Measurements from ENCODE around the gene PDZD11.

PDZD11 gene

DNA sequence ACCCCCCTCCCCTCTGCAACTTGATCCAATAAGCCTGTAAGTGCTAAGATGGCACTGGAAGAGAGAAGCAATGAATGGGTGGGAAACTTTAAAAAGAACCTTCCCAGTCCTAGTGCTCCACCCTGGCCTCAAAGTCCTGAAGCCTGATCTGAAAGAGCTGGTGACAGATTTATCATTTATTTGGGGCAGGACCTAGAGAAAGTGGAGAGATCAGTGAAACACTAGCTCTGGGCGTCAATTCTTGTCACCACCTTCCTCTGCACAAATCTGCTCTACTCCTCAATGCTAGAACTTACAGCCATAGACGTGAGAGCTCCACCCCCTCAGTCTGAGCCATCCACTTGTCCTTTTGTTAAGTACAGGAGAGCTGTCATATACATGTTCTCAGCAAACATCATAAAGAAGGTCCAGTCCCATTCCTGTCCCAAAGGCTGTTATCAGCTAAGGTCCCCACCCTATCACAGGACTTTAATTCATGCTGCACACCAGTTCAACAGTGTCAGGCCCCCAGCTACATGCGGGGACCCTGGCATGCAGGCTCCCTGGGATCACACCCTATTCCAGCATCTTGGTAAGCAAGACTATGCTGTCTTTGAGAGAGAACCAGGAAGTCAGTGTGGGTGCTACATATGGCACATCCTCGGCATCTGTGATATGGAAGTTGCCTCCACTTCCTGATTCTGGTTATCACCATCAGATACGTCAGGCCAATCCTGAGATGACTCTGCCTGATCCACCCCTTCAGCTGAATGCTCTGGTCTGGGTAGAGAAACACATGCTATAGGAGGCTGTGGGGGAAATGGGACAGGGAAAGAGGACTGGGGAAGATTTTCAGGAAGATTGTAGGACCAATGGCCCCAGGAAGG lies 32.1 kb downstream of the PDZD11 start:
- no peak for DNase-seq (ENCODE audit: extremely low spot score)
- ChIA-PET CTCF (no interaction called here), POLR2A (no interaction called here)
- no peak for TF ChIP-seq FOXA1 (IDR thresholded peaks at IDR 0.05)
- TF ChIP-seq ARNT (IDR thresholded peaks at IDR 0.05), result no peak
- no peak for TF ChIP-seq FOXM1 (IDR thresholded peaks at IDR 0.05; ENCODE audit: borderline replicate concordance)
- TF ChIP-seq BHLHE40 (IDR thresholded peaks at IDR 0.05; ENCODE audit: borderline replicate concordance), result no peak
- no peak for TF ChIP-seq CTBP1 (IDR thresholded peaks at IDR 0.05; ENCODE audit: borderline replicate concordance)
- TF ChIP-seq SUZ12 (IDR thresholded peaks at IDR 0.05), result no peak
- no peak for TF ChIP-seq LEF1 (IDR thresholded peaks at IDR 0.05; ENCODE audit: borderline replicate concordance)
- no peak for TF ChIP-seq NFRKB (IDR thresholded peaks at IDR 0.05)
- TF ChIP-seq TARDBP (IDR thresholded peaks at IDR 0.05), result no peak

DNA sequence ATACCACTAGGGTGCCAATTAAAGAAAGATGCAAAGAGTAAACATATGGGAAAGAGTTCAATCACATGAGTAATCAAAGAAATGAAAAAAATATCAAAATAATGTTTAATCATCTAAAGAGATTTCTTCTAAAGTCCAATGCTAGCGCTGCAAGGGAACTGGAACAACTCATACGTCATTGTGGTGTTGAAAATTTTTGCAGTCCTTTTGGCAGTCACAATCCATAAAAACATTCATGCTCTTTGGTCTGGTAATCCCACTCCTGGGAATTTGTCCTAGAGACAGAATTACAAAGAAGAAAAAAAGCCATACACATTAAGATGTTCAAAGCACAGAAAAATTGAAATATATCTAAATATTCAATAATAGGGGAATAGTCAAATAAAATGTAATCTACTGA lies 34.3 kb downstream of the PDZD11 start:
- DNase-seq (ENCODE audit: extremely low spot score), result no peak
- TF ChIP-seq ARNT (IDR thresholded peaks at IDR 0.05), result no peak
- TF ChIP-seq SP1 (IDR thresholded peaks at IDR 0.05), result no peak
- no peak for TF ChIP-seq L3MBTL2 (conservative IDR thresholded peaks at IDR 0.05)
- TF ChIP-seq, protein P1, sequence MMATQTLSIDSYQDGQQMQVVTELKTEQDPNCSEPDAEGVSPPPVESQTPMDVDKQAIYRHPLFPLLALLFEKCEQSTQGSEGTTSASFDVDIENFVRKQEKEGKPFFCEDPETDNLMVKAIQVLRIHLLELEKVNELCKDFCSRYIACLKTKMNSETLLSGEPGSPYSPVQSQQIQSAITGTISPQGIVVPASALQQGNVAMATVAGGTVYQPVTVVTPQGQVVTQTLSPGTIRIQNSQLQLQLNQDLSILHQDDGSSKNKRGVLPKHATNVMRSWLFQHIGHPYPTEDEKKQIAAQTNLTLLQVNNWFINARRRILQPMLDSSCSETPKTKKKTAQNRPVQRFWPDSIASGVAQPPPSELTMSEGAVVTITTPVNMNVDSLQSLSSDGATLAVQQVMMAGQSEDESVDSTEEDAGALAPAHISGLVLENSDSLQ (IDR thresholded peaks at IDR 0.05), result no peak
- no peak for TF ChIP-seq HDGF (IDR thresholded peaks at IDR 0.05; ENCODE audit: borderline replicate concordance)
- TF ChIP-seq ZNF384 (IDR thresholded peaks at IDR 0.05), result no peak
- no peak for TF ChIP-seq TARDBP (IDR thresholded peaks at IDR 0.05)
- no peak for TF ChIP-seq NFRKB (IDR thresholded peaks at IDR 0.05)
- no peak for TF ChIP-seq BHLHE40 (IDR thresholded peaks at IDR 0.05; ENCODE audit: borderline replicate concordance)
- TF ChIP-seq LEF1 (IDR thresholded peaks at IDR 0.05; ENCODE audit: borderline replicate concordance), result no peak
- TF ChIP-seq FOXM1 (IDR thresholded peaks at IDR 0.05; ENCODE audit: borderline replicate concordance), result no peak
- no peak for TF ChIP-seq FOXA1 (IDR thresholded peaks at IDR 0.05)
- no peak for TF ChIP-seq ELF4 (IDR thresholded peaks at IDR 0.05)
- TF ChIP-seq SUZ12 (IDR thresholded peaks at IDR 0.05), result no peak
- TF ChIP-seq FOXK2 (IDR thresholded peaks at IDR 0.05), result no peak
- no peak for TF ChIP-seq CTBP1 (IDR thresholded peaks at IDR 0.05; ENCODE audit: borderline replicate concordance)
- ChIA-PET CTCF (no interaction called here), POLR2A (no interaction called here)

DNA sequence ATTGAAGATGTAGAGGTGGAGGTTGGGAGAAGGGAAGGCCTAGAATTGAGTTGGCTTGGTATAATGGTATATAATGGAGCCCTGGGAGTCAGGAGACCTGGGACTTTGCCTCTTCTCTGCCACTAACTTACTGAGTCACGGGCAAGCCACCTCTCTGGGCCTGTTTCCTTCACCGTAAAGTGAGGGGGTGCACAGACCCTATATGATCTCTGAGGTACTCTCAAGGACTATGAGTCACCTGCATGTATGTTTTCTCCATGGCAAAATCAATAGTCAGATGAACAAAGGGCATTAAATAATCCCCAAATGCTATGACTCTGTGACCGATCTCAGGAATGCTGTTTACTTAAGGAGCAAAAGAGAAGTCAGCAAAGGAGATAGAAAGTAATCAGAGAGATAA lies 34.8 kb downstream of the PDZD11 start:
- ChIA-PET POLR2A (no interaction called here), CTCF (no interaction called here)
- TF ChIP-seq HDGF (IDR thresholded peaks at IDR 0.05; ENCODE audit: borderline replicate concordance) (no peak), L3MBTL2 (conservative IDR thresholded peaks at IDR 0.05) (no peak), ELF4 (IDR thresholded peaks at IDR 0.05) (no peak)

DNA sequence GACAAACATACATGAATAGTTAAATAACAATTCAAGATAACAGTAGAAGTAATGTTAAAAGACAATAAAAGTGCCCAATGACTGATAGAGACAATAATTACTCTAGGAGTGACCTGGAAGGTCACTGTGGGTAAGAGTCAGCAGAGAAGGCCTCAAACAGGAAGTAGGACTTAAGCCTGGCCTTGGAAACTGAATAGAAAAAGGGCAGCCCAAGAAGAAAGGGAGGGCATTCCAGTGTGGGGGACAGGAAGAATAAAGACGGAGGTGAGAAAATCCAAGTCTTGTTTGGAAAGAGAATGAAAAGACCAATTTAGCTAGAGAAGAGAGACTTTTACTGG lies 35.7 kb downstream of the PDZD11 start:
- ChIA-PET CTCF (interaction anchor here (0.7 kb wide), 1 partner anchor 48 kb away, joined by 3 read pairs; no protein-coding TSS in a partner anchor), POLR2A (no interaction called here)
- no peak for TF ChIP-seq ARNT (IDR thresholded peaks at IDR 0.05)
- TF ChIP-seq FOXK2 (IDR thresholded peaks at IDR 0.05), result no peak
- no peak for TF ChIP-seq ELF4 (IDR thresholded peaks at IDR 0.05)
- no peak for TF ChIP-seq L3MBTL2 (conservative IDR thresholded peaks at IDR 0.05)
- DNase-seq (ENCODE audit: extremely low spot score), result no peak

More for the DNA sequence above, 34.8 kb downstream of the PDZD11 start:
- DNase-seq (ENCODE audit: extremely low spot score), result no peak

DNA sequence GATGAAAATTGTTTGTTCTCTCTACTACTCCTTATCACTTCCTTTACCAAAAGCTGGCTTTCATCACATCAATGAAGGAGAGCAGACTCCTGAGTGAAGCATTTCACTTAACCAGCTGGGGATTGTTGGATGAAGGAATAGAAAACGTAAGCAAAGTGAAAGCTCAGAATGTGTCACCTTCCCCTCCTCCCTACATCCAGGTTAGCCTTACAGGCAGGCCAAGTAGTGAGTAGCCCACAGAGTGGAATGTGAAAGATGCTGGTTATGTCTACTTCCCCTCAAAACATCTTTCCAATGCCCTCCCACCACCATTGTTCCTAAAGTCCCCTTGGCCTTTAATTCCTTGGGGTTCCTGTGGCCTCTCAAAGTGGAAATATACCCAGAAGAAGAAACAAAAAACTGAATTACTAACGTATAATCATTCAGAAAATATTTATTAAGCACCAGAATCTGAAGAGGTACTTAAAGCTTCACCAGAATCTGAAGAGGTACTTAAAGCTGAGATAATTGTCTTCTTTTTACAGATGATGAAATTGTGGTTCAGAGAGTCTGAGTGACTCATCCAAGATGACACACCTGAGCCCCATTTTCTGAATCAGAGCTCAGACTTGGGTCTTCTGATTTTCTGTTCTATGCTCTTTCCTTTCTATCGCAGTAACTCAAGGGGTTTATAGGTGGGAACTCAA lies 36.2 kb downstream of the PDZD11 start:
- POLR2A ChIA-PET, result no interaction called here
- no peak for DNase-seq (ENCODE audit: extremely low spot score)
- no peak for TF ChIP-seq CTBP1 (IDR thresholded peaks at IDR 0.05; ENCODE audit: borderline replicate concordance)
- no peak for TF ChIP-seq FOXK2 (IDR thresholded peaks at IDR 0.05)
- TF ChIP-seq SUZ12 (IDR thresholded peaks at IDR 0.05), result no peak
- no peak for TF ChIP-seq TARDBP (IDR thresholded peaks at IDR 0.05)
- TF ChIP-seq, protein P1 (IDR thresholded peaks at IDR 0.05), result no peak
- TF ChIP-seq FOXA1 (IDR thresholded peaks at IDR 0.05), result no peak
- no peak for TF ChIP-seq HDGF (IDR thresholded peaks at IDR 0.05; ENCODE audit: borderline replicate concordance)
- TF ChIP-seq NFRKB (IDR thresholded peaks at IDR 0.05), result no peak
- no peak for TF ChIP-seq ARNT (IDR thresholded peaks at IDR 0.05)
- CTCF ChIA-PET, result interaction anchor here (0.7 kb wide), 1 partner anchor 48 kb away, joined by 3 read pairs; no protein-coding TSS in a partner anchor

DNA sequence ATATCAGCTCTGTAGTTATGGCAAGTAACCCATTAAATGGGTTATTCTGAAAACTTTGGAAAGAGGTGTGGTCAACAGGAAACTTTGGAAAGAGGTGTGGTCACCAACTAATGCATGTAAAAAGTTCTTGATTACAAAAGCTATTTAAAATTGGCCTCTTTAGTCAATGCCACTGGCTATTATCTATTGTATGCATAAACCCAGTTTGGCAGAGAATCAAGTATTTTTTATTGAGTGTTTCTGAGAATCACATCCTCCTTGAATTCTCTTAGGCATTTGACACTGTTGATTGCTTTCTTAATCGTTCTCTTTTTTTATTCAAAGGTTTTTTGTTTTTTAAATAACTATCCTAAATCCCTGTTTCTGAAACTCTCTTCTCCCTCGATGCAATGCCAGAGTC lies 37.2 kb downstream of the PDZD11 start:
- CTCF ChIA-PET, result no interaction called here
- TF ChIP-seq LEF1 (IDR thresholded peaks at IDR 0.05; ENCODE audit: borderline replicate concordance) (no peak), ZNF384 (IDR thresholded peaks at IDR 0.05) (no peak), ARNT (IDR thresholded peaks at IDR 0.05) (no peak), FOXM1 (IDR thresholded peaks at IDR 0.05; ENCODE audit: borderline replicate concordance) (no peak), ELF4 (IDR thresholded peaks at IDR 0.05) (no peak), FOXA1 (IDR thresholded peaks at IDR 0.05) (no peak), FOXK2 (IDR thresholded peaks at IDR 0.05) (no peak), TARDBP (IDR thresholded peaks at IDR 0.05) (no peak), BHLHE40 (IDR thresholded peaks at IDR 0.05; ENCODE audit: borderline replicate concordance) (no peak), SUZ12 (IDR thresholded peaks at IDR 0.05) (no peak)
- no peak for DNase-seq (ENCODE audit: extremely low spot score)
- POLR2A ChIA-PET, result no interaction called here

- CTCF ChIA-PET, result no interaction called here
- no peak for TF ChIP-seq FOXM1 (IDR thresholded peaks at IDR 0.05; ENCODE audit: borderline replicate concordance)
- POLR2A ChIA-PET, result no interaction called here
- no peak for DNase-seq (ENCODE audit: extremely low spot score)
Measured at GRCh38 chrX:70247252-70247651, 42.5 kb downstream of the PDZD11 start.
